ENCODE results near the gene CHRND. TPM values are rescaled to one million over a fixed set of nuclear protein-coding genes. Genes with fewer than 3 reads are reported as not detected.
A peak's percentile ranks its signal among the peaks of the same experiment; 100 is the strongest.

Gene CHRND
- total and polyA plus RNA-seq, 2 of the 13 experiments (the other 11 are each of a cell fraction or from before 2014, with no cell fraction given): 0.18 TPM; not detected in 1

GRCh38 chr2:232574674-232575403 lies 48.9 kb downstream of the CHRND start (continued):
- 0 out of 2 replicates have a peak, but pooled peaks have one; percentile 24 for TF ChIP-seq ZNF280D (CRISPR knock-in tag; IDR thresholded peaks at IDR 0.05)
- TF ChIP-seq ETV6 (CRISPR knock-in tag; conservative IDR thresholded peaks at IDR 0.05): no peak
- TF ChIP-seq HCFC1 (IDR thresholded peaks at IDR 0.05; ENCODE audit: low read depth, low read length): no peak
- TF ChIP-seq MXD1 (CRISPR knock-in tag; IDR thresholded peaks at IDR 0.05): no peak
- TF ChIP-seq ZNF615 (CRISPR knock-in tag; IDR thresholded peaks at IDR 0.05; ENCODE audit: borderline replicate concordance): no peak
- TF ChIP-seq BORCS8-MEF2B (CRISPR knock-in tag; IDR thresholded peaks at IDR 0.05): no peak
- no peak for TF ChIP-seq HES4 (CRISPR knock-in tag; IDR thresholded peaks at IDR 0.05; ENCODE audit: borderline replicate concordance)
- TF ChIP-seq RFX1 (IDR thresholded peaks at IDR 0.05): no peak
- no peak for TF ChIP-seq ONECUT2 (CRISPR knock-in tag; IDR thresholded peaks at IDR 0.05)
- TF ChIP-seq ZNF362 (CRISPR knock-in tag; IDR thresholded peaks at IDR 0.05; ENCODE audit: borderline replicate concordance): no peak; the same call in 1 of the 2 replicates
- TF ChIP-seq MAX (IDR thresholded peaks at IDR 0.05): no peak; the same call in 1 of the 2 replicates
- no peak for TF ChIP-seq BCL3 (CRISPR knock-in tag; IDR thresholded peaks at IDR 0.05)
- no peak for TF ChIP-seq ZNF792 (CRISPR knock-in tag; IDR thresholded peaks at IDR 0.05)
- no peak for TF ChIP-seq ZNF512 (CRISPR knock-in tag; IDR thresholded peaks at IDR 0.05)
- no peak for TF ChIP-seq E2F2 (CRISPR knock-in tag; IDR thresholded peaks at IDR 0.05; ENCODE audit: borderline replicate concordance)
- TF ChIP-seq ZBTB4 (CRISPR knock-in tag; IDR thresholded peaks at IDR 0.05; ENCODE audit: borderline replicate concordance): no peak
